IPS-NIHi7 (cell line): ENCODE measurements around the gene ASPG.

ENCODE experiments used
- DNase-seq: peaks from one replicate; pipeline ENCODE4 v3.0.0; 2012; ENCODE audit warnings: mixed read lengths; ENCODE audit errors: extremely low spot score

Gene ASPG

DNA sequence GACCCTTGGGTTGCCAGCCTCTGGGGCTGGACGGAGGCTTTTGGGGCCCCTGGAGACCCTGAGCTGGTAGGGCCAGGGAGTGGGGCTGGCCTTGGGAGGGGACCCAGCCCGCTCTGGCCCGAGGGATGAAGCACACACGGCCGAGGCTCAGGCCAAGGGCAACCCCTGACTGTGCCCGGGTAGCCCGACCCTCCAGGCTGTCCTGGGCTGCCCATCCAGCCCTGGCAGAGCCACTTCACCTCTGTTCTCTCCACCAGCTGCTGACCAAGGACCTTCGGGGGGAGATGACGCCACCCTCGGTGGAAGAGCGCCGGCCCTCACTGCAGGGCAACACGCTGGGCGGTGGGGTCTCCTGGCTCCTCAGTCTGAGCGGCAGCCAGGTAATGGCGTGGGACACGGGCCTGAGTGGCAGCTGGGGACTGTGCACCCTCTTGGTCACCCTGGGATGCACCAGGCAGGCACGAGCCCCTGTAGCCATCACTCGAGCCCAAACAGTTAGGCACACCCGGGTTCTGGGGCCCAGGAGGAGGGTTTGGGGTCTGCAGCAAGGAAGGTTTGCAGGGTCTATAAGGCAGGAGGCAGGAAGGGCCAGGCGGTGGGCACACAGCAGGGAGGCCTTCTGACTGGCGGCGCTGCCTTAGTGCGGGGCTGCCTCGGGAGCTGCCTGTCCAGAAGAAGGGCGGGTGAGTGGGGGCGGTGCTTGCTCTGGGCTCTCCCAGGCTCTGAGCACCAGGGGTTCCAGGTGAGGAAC is 19.7 kb downstream of the ASPG start:
- no peak for DNase-seq

DNA sequence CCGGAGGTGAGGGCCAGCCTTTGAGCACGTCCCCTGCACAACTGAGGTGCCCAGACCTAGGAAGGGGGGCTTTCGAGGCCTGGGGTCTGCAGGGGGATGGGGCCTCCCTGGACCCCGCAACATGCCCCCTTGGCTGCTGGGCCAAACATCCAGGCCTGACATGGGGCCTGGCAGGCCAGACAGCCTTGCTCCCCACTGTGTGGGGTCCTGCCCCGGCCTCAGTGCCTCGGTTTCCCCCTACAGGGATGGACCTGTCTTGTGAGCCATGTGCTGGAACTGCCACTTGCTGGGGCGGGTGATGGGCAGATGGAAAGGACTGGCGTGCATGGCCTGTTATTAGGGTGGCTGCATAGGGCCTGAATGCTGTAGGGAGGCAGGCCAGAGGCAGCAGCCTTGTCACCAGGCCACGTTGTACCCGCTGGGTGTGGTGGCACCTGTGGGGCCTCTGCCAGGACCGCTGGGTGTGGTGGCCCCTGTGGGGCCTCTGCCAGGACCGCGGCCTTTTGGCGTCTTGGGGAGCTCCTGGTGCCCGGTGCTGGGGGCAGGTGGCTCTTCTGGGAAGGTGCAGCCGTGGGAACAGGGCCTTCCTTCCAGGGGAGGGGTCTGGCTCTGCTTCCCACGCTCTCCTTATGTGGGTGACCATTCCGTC is 20.4 kb downstream of the ASPG start:
- DNase-seq, result no peak

DNA sequence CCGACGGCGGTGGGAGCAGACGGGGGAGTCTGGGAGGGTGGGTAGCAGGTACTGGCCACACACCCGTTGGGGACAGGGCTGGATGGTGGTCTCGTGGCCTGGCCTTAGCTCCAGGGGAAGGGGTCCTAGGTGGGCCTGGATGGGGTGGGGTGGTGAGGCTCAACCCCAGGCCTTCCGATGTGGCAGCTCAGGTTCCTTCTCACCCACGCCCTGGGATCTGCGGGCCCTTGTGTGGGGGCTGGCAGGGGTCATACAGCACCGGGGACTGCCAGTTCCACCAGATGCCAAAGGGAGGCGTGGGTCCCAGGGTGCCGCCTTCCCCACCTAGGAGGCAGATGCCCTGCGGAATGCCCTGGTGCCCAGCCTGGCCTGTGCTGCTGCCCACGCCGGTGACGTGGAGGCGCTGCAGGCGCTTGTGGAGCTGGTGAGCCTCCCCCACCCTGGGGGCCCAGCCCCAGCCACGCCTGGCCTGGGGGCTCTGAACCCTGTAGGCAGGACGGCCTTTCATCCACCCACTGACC is 21.0 kb downstream of the ASPG start:
- no peak for DNase-seq

DNA sequence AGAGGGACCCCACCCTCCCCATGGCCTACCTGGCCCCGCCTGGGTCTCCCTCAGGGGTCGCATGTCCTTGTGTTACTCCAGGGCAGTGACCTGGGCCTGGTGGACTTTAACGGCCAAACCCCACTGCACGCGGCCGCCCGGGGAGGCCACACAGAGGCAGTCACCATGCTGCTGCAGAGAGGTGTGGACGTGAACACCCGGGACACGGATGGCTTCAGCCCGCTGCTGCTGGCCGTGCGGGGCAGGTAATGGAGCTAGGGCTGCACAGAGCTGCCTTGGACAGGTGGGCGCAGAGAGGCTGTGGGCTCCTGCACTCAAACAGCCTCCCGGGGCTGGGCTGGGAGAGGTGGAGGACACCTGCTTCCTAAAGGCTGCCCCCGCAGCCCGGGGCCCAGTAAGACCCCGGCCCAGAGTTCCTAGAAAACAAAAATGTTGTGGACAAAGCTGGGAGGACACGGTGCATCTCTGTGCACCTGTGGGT is 21.6 kb downstream of the ASPG start:
- no peak for DNase-seq

DNA sequence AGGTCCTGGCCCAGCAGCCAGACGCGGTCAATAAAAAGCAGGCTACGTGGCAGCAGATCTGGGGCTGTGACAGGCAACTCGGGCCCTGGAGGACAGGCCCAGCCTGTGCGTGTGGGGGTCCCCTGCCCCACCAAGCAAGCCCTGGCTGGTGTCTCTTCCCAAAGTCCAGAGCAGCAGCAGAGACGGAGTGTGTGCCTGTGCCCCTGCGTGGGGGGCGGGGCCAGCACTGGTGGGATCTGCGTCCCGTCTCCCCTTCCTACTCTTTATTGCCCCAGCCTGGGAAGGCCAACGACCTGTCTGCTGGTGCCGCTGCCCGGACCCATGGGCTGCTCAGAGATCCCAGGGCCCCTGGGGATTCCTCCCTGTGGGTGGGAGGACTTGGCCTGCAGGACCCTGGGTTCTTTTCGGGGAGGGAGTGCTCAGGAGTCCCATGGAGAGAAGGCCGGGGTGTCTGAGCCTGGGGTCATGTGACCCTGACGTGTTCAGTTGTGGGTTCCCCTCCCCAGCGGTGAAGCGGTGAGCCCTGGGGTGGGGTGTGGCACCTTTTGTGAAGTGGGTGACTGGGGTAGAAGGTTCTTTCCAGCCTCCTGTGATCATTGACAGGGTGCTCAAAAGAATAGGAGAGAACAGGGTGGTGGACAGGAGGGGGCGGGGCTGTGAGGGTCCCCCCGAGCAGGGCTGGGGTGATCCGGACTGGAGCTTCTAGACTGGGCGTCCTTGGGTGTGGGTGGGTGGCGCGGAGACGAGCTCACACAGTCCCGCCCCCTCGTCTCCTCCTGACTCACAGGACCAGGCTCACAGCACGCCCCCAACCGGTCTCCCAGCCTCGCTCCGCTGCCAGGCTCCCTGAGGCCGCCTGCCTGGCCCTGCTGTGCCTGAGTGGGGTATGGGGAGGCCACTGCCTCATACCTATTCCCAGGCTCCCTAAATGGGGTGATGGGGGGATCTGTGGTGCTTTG is 22.4 kb downstream of the ASPG start:
- no peak for DNase-seq

DNA sequence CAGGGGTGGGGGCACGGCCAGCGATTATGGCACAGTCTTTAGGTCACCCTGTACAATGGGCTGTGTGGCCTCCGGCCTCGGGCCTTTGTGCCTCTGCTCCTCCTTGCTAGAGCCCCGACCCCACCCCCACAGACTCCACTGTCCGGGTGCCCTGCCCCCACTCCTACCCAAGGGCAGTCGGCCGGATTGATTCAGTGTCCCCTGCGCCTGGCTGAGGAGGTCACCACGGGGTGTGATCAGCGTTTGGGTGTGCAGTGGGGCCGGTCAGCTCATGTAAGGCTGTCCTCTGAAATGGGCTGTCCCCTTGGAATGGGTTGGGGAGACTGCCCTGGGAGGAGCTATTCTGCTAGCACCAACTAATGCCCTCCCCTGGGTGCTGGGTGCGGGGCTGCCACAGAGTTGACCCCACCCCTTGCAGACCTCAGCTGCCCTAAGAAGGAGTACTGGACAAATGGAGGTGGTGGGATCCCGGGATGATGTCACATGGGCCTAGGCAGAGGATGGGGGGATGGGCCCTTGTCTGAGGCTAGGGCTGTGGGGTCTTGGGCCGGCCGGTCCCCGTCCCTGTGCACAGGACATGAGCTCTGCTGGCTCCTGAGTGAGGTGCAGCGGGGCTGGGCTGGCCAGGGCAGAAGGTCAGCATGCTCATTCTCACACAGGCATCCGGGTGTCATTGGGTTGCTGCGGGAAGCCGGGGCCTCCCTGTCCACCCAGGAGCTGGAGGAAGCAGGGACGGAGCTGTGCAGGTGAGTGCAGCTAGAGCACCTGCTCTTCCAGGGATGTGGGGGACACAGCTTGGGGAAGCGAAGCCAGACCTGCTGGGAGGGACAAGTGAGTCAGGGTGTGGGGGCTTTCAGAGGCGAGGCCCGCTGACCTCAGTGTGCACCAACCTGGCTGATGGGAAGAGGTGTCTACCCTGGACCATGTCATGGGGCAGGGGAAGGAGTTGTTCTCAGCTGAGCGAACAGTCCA is 23.4 kb downstream of the ASPG start:
- DNase-seq, result no peak

DNA sequence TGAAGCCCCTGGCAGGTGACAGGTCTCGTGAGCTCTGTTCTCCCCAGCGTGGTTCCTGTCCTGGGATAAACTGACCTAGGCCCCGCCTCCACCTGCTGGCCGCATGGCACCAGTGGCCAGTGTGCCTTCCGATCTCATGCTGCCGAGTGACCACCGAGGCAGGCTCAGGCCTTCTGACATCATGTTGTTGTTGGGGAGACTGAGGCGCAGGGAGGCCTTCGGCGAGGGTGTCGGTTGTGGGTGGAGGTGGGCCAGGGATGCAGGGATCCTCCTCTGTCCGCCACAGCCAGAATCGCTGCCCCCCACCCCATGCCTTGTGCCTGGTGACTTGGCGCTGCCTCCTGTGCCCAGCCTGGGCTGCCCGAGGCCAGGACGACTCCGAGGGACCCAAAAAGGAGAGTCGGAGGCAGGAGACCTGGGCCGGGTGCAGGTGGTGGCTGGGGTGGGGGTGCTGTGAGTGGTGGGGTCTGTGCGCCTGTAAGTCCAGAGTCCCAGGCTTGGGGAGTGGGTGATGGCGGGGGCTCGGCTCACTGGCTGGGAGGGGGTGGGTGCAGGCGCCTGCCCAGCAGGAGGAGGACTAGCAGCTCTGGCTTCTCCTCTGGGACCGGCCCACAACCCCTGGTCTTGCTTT is 24.3 kb downstream of the ASPG start:
- DNase-seq, result no peak

DNA sequence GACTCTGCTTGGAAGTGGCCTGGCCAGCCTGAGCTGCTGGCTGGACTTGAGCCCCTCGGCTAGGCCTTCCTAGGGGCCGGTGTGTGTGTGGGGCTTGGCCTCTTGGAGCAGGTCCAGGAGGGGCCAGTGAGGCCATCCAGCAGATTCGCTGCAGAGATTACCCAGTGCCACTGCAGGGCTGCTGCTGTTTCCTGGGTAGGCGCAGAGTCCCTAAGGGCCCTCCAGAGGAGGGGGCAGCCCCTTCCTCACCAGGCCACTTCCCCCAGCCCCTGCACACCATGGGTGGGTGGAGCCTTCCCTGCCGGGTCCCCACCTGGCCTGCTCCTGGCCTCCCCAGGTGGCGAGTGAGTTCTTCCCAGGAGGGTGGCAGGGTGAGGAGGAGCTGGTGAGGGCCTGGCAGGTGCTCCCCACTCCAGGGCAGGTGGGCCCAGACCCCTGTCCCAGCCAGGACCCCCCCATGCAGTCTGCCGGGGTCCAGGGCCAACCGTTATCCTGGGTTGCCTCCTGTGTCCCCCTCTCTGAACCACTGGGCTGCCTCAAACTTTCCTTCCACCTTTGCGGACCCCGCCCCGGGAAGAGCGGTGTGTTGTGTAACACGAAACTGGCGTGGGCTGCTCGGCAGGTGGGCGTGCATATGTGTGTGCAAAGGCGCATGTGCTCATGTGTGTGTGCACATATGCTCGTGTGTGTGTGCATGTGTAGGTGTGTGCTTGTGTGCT is 25.1 kb downstream of the ASPG start:
- no peak for DNase-seq

DNA sequence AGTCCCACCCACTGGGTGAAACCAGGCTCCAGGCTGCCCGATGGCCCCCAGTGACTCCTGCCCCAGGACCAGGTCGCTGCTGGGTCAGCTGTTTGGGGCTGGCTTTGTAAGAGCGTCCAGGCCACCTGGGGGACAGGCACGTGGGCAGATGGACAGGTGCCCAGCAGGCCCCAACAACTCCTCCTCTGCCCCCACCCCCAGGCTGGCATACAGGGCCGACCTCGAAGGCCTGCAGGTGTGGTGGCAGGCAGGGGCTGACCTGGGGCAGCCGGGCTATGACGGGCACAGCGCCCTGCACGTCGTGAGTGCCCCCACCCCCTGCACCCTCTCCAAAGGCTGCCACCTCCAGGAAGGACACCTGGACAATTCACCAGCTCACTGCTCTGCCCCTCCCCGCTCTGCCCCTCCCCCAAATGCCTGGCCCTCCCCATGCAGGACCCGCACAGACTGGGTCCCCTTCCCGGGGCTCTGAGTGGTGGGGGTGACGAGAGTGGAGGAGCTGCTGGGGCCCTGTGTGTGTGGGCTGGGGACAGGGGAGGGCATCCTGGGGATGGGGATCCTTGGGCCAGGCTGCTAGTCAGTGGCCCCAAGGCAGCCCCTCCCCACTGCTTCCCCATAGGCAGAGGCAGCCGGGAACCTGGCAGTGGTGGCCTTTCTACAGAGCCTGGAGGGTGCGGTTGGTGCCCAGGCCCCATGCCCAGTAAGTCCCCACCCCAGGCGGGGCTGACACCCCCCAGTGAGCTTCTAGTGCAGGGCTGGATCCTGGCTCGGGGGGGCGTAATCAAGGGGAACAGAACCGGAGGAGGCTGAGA is 26.0 kb downstream of the ASPG start:
- no peak for DNase-seq

DNA sequence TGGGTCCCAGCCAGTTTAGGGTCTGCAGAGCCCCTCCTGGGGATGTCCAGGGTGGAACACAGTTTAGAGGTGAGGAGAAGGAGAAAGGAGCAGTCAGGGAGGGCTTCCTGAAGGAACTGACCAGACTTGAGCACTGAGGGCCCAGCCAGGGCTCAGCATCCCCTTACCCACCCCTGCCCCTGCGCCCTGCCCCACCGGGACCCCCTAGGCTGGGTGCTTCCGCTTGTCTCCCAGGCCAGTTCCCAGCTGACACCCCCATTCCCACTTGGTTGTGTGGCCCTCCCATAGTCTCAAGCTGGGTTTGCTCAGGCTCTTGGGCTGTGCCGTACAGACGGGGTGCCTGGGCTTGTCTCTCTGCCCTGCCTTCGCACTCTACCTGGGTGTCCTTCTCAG is 26.6 kb downstream of the ASPG start:
- DNase-seq, result no peak

DNA sequence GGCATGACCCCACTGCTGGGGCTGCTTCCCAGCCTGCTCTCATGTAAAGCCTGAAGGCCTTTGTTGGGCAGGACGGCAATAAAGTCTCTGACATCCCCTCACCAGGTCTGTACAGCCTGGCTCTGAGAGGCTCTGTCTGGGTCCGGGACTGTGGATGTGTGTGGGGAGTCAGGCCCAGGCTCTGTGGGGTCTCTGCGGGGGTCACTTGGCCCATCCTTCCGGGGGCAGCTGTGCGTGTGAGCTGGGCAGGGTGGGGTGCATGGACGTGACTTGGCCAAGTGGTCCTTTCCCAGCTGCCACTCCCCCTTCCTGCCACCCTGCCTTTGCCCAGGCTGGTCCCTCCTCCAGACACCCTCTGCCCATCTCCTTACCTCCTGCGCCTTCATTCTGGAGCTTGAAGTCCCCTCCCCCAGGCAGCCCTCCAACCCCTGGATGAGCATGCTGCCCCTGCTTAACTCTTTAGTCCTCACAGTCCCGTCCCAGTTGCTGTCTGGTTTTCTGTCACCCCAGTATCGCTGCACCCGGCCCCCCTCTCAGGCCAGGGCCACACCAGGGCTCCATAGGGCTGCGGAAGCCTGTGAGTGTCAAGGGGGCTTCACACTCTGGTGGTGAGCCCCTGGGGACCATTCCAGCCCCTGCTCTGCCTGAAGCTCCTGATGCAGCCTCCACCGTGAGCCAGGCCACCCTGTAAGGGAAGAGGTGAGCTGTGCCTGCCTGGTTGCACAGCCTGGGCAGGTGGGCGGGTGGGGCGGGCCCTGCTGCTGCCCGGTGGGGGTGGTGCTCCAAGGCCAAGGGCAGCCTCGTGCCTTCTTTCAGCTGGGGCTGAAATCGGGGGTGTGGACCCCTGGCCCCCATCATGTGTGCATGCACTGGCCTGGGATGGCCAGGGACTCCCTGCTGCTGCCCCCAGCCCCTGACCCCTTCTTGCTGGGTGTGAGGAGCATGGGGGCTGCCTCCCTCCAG is 27.4 kb downstream of the ASPG start:
- no peak for DNase-seq

DNA sequence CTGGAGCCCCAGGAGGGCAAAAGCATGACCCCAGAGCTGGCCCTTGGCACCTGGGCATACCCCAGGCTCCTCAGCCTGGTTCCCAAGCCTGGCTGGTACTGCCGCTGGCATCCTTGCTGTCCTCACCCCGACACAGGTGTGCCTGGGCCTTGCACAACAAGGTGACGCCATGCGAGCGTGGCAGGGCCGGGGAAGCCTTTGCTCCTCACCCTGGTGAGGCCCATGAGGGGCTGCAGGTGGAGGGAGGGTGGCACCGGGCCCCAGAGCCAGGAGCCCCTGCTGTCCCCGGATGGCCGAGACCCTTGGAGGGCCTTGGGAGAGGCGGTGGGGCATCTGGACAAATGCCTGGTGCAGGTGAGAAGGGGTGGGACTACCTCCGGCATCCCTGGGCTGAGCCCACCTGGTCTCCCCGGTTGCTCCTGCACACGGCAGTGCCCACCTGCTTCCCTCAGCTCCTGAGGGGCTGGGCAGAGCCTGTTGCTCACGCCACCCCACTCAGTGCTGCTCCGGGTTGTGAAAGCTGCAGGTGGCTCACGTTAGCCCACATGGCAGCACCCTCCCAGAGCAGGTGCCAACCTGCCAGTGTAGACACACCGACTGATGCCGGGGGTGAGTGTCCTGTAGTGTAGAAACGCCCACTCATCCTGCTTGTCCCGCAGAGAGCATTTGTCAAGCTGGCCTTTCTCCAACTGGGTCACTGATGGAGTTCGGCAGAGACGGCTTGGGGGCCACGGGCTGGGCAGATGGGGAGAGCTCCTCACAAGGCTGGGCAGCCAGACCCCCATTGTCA is 28.3 kb downstream of the ASPG start:
- DNase-seq, result no peak

DNA sequence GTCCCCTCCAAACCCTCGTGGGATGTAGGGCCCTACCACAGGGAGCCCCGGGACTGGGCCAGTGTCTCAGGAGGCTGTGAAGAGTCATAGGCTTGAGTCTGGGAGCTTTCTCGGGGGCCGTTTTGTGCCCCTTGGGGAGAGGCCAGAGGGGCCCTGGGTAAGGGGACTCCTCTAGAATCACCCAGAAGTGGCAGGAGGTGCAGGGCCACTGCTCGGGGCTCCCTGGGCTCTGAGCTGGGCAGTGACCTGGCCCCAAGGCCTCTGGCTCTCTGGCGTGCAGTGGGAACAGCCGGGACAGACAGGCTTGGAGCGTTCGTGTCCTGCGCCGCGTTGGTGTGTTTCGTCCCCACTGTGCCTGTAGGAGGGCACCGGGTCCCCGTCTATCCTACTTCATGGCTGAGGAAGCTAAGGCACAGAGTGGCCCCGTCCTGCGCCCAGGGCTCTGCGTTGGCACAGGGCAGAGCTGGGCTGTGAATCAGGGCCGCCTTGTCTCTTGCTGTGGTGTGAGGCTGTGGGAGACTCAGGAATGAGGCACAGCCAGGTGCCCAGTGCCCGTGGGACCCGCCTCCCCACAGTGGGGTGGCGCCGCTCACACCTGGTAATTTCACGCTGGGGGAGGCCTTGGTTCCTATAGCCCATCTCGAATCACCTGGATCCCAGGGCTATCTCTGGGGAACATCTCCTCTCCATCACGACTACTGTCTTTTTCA is 29.1 kb downstream of the ASPG start:
- no peak for DNase-seq

DNA sequence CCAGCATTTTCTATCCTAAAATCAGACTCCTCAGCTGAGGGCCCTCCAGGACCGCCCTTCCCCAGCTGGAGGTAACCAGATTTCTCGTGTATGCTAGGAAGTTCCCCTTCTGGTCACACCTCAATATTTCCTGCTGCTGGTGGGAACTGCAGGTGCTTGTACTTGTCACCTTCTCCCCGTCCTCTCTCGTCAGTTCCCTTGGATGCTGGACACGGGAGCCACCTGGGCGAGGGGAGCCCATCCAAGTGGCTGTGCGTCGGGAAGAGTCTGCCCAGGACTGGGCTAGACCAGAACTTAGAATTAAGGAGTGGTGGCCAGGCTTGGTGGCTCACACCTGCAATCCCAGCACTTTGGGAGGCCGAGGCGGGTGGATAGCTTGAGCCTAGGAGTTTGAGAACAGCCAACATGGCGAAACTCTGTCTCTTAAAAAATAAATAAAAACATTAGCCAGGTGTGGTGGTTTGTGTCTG is 29.7 kb downstream of the ASPG start:
- no peak for DNase-seq

DNA sequence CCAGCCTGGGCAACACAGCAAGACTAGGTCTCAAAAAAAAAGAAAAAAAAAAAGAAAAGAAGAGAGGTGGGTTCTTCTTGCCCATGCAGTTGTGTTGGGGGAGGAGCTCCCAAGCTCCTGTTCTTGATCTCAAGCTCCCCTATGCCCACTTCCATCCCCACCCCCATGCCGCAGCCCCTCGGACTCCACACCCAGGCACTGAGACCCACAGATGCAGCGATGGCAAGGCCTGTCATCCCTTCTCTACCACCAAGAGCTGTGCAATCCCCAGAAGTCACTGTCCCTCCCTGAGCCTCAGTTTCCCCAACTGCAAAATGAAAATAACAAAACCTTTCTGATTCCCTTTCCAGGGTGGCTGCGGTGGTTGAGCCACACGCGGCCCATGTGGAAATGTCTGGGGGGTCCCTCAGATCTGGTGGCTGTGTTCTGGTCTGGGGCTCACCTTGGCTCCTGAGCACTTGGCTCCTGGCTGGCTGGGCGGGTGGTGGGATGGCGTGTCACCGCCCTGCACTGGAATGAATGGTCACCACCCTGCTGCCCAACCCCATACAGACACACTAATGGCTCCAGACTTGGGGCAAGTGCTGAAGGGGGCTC is 30.3 kb downstream of the ASPG start:
- no peak for DNase-seq

DNA sequence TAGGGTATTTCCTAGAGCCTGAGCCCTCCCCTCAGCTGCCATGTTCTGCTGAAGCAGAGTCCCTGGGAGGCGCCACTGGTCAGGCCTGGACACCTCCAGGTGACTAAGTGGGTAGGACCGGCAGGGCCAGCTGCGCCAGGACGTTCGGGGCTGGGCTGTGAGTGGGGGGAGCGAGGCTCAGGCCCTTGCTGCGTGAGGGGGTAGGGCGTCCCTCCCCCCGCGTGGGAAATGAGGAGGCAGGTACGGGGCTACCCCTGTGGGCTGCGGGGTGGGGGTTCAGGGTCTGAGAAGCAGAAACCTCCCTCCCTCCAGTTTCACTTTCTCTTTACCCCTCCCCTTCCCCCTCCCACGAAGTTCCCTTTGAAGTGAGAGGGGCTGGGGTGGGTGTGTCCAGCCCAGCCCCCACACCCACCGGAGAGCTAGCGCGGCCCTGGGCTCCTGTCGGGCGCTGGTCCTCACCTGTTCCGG is 30.8 kb downstream of the ASPG start:
- DNase-seq, result no peak
